Measurements from ENCODE around the gene REPIN1. TPM values are rescaled to one million over a fixed set of nuclear protein-coding genes. Genes with fewer than 3 reads are reported as not detected.

The REPIN1 gene
- total and polyA plus RNA-seq, 9 donors: 21.6 to 92.0 (median 73.4) TPM

- Histone ChIP-seq H3K27me3 (no peaks in the 10 kb centered on the region), H3K4me1 (ENCODE audit: insufficient read depth) (peaks cover 4% of the 10 kb centered on the region), H3K27ac (no peak overlapping the region), H3K9me3 (no peaks in the 10 kb centered on the region), H3K4me3 (no peak overlapping the region), H3K36me3 (no peaks in the 10 kb centered on the region)
- DNase-seq: peak in 2 of 5 donors; percentile 26 to 37
- TF ChIP-seq POLR2A (IDR thresholded peaks at IDR 0.05) (no peak), EP300 (IDR thresholded peaks at IDR 0.05) (no peak), CTCF (IDR thresholded peaks at IDR 0.05) (no peak)
- 89 to 95% (median 89%) methylated on average over 23 to 27 of the region's 27 CpGs for WGBS, 3 donors
- intact Hi-C loops (cut with DNase I): loop anchor here in 1 of 4 donors (5.0 kb wide), 1 partner anchor 681 kb away; no protein-coding TSS in a partner anchor
Observed at GRCh38 chr7:150398108-150398964, 29.7 kb downstream of the REPIN1 start.

- Histone ChIP-seq H3K27ac (no peak overlapping the region), H3K36me3 (no peaks in the 10 kb centered on the region), H3K9me3 (no peaks in the 10 kb centered on the region), H3K27me3 (no peaks in the 10 kb centered on the region), H3K4me3 (no peak overlapping the region), H3K4me1 (ENCODE audit: insufficient read depth) (peaks cover 5% of the 10 kb centered on the region)
- intact Hi-C loops (cut with DNase I): loop anchor here in 1 of 4 donors (5.0 kb wide), 1 partner anchor 682 kb away; no protein-coding TSS in a partner anchor
- 74 to 79% (median 76%) methylated on average over 2 of the region's 2 CpGs for WGBS, 3 donors
- DNase-seq: peak in 2 of 5 donors; percentile 5 to 15
- no peak for TF ChIP-seq CTCF (IDR thresholded peaks at IDR 0.05)
- TF ChIP-seq EP300 (IDR thresholded peaks at IDR 0.05): no peak
- no peak for TF ChIP-seq POLR2A (IDR thresholded peaks at IDR 0.05)
Observed at GRCh38 chr7:150398965-150399320, 30.3 kb downstream of the REPIN1 start.

- H3K4me3 ChIP-seq: no peak overlapping the region
- peak in 1 of 5 donors; percentile 13 for DNase-seq
- no peak overlapping the region for H3K27ac ChIP-seq
Observed at GRCh38 chr7:150399421-150400007, 30.9 kb downstream of the REPIN1 start.

More at GRCh38 chr7:150399421-150400007, 30.9 kb downstream of the REPIN1 start:
- no peaks in the 10 kb centered on the region for H3K36me3 ChIP-seq
- TF ChIP-seq EP300 (IDR thresholded peaks at IDR 0.05) (no peak), POLR2A (IDR thresholded peaks at IDR 0.05) (no peak), CTCF (IDR thresholded peaks at IDR 0.05) (no peak)
- H3K27me3 ChIP-seq: no peaks in the 10 kb centered on the region
- WGBS, 3 donors: 87 to 90% (median 87%) methylated on average over 15 of the region's 15 CpGs
- H3K9me3 ChIP-seq: no peaks in the 10 kb centered on the region
- peaks cover 9% of the 10 kb centered on the region for H3K4me1 ChIP-seq (ENCODE audit: insufficient read depth)
- intact Hi-C loops (cut with DNase I): loop anchor here in 2 of 4 donors (5.0 to 10.0 kb wide), 2 partner anchors 525 to 682 kb away; partner anchors contain the start of gene ATP6V0E2 (in 1 of the 2)
